MM.1S (cell line): ENCODE measurements around the gene DGCR8.

Experiments used
- DNase-seq: peaks from one replicate; pipeline ENCODE4 v3.0.0-alpha.2; 2015
- H2AFZ ChIP-seq: fragments of 300-600 bp; sonication (generic); 2 replicates; pipeline ENCODE4 v1.6.0; 2016; ENCODE audit warnings: antibody characterized with exemption, low read length
- H3F3A ChIP-seq: fragments of 300-600 bp; sonication (generic); 2 replicates; pipeline ENCODE4 v1.6.1; 2016; ENCODE audit warnings: mild to moderate bottlenecking, antibody characterized with exemption, low read length, moderate library complexity, mixed read lengths; ENCODE audit not compliant: insufficient read depth
- H3K27ac ChIP-seq: fragments of 300-600 bp; sonication (generic); 2 replicates; pipeline ENCODE4 v1.5.1; 2016; ENCODE audit warnings: mild to moderate bottlenecking, low read length
- H3K27me3 ChIP-seq: fragments of 300-600 bp; sonication (generic); replicated peaks from 2 replicates; pipeline ENCODE4 v1.6.0; 2016; ENCODE audit warnings: low read length; ENCODE audit not compliant: insufficient read depth
- H3K36me3 ChIP-seq: fragments of 300-600 bp; sonication (generic); replicated peaks from 2 replicates; pipeline ENCODE4 v1.6.1; 2016; ENCODE audit warnings: mild to moderate bottlenecking, low read length, mixed read lengths; ENCODE audit not compliant: insufficient read depth
- H3K4me1 ChIP-seq: fragments of 300-600 bp; sonication (generic); 2 replicates; pipeline ENCODE4 v1.6.1; 2016; ENCODE audit warnings: low read length, mixed read lengths
- H3K4me2 ChIP-seq: fragments of 300-600 bp; sonication (generic); 2 replicates; pipeline ENCODE4 v1.6.0; 2016; ENCODE audit warnings: low read depth, low read length
- H3K4me3 ChIP-seq: fragments of 300-600 bp; sonication (generic); 2 replicates; pipeline ENCODE4 v1.5.1; 2016; ENCODE audit warnings: low read length, mixed read lengths
- H3K79me2 ChIP-seq: fragments of 300-600 bp; sonication (generic); 2 replicates; pipeline ENCODE4 v1.6.1; 2016; ENCODE audit warnings: mixed run types, low read length, mixed read lengths
- H3K9ac ChIP-seq: fragments of 300-600 bp; sonication (generic); 2 replicates; pipeline ENCODE4 v1.6.1; 2016; ENCODE audit warnings: low read length, mixed read lengths
- H3K9me2 ChIP-seq: fragments of 300-600 bp; sonication (generic); replicated peaks from 2 replicates; pipeline ENCODE4 v1.6.1; 2016; ENCODE audit warnings: mild to moderate bottlenecking, low read length, mixed read lengths; ENCODE audit not compliant: insufficient read depth
- H3K9me3 ChIP-seq: fragments of 300-600 bp; sonication (generic); replicated peaks from 2 replicates; pipeline ENCODE4 v1.6.1; 2016; ENCODE audit warnings: mild to moderate bottlenecking, low read length, mixed read lengths; ENCODE audit not compliant: insufficient read depth
- H4K20me1 ChIP-seq: fragments of 300-600 bp; sonication (generic); 2 replicates; pipeline ENCODE4 v1.6.1; 2016; ENCODE audit warnings: mild to moderate bottlenecking, low read length, moderate library complexity, mixed read lengths; ENCODE audit not compliant: insufficient read depth
- EZH2 ChIP-seq: fragments of 300-600 bp; sonication (generic); optimal IDR thresholded peaks from 2 replicates; pipeline ENCODE3; 2017; ENCODE audit warnings: low read depth, mild to moderate bottlenecking, antibody characterized with exemption, low read length, mixed read lengths
- EZH2phosphoT487 ChIP-seq: fragments of 300-600 bp; sonication (generic); IDR thresholded peaks from 2 replicates; pipeline ENCODE4 v1.6.1; 2018; ENCODE audit warnings: antibody characterized with exemption, low read length
- TF ChIP-seq, protein P1 (sequence below): fragments of 300-600 bp; sonication (generic); IDR thresholded peaks from 2 replicates; pipeline ENCODE4 v1.5.1; 2016; ENCODE audit warnings: antibody characterized with exemption, low read length, mixed read lengths

Gene DGCR8

DNA sequence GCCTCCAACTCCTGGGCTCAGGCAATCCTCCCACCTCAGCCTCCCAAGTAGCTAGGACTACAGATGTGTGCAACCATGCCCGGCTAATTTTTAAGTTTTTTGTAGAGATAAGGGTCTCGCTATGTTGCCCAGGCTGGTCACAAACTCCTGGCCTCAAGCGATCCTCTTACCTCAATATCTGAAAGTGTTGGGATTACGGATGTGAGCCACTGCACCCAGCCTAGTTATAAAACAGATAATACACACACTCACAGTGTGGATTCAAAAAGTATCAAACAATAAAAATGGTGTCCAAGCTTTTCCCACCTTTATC, 71.2 kb downstream of the DGCR8 start:
- no peaks in the 10 kb centered on the region for H3F3A ChIP-seq
- H4K20me1 ChIP-seq: no peaks in the 10 kb centered on the region
- no peak overlapping the region for H3K4me3 ChIP-seq
- DNase-seq: no peak
- no peak overlapping the region for H2AFZ ChIP-seq
- H3K9ac ChIP-seq: no peak overlapping the region
- no peaks in the 10 kb centered on the region for H3K4me1 ChIP-seq
- H3K4me2 ChIP-seq: no peak overlapping the region
- H3K27ac ChIP-seq: no peak overlapping the region
- H3K36me3 ChIP-seq: no peaks in the 10 kb centered on the region
- no peak for TF ChIP-seq EZH2
- TF ChIP-seq EZH2phosphoT487: no peak
- TF ChIP-seq, protein P1, sequence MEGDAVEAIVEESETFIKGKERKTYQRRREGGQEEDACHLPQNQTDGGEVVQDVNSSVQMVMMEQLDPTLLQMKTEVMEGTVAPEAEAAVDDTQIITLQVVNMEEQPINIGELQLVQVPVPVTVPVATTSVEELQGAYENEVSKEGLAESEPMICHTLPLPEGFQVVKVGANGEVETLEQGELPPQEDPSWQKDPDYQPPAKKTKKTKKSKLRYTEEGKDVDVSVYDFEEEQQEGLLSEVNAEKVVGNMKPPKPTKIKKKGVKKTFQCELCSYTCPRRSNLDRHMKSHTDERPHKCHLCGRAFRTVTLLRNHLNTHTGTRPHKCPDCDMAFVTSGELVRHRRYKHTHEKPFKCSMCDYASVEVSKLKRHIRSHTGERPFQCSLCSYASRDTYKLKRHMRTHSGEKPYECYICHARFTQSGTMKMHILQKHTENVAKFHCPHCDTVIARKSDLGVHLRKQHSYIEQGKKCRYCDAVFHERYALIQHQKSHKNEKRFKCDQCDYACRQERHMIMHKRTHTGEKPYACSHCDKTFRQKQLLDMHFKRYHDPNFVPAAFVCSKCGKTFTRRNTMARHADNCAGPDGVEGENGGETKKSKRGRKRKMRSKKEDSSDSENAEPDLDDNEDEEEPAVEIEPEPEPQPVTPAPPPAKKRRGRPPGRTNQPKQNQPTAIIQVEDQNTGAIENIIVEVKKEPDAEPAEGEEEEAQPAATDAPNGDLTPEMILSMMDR: no peak
- no peaks in the 10 kb centered on the region for H3K9me3 ChIP-seq
- no peaks in the 10 kb centered on the region for H3K9me2 ChIP-seq
- peaks cover 44% of the 10 kb centered on the region for H3K27me3 ChIP-seq
- H3K79me2 ChIP-seq: no peaks in the 10 kb centered on the region

DNA sequence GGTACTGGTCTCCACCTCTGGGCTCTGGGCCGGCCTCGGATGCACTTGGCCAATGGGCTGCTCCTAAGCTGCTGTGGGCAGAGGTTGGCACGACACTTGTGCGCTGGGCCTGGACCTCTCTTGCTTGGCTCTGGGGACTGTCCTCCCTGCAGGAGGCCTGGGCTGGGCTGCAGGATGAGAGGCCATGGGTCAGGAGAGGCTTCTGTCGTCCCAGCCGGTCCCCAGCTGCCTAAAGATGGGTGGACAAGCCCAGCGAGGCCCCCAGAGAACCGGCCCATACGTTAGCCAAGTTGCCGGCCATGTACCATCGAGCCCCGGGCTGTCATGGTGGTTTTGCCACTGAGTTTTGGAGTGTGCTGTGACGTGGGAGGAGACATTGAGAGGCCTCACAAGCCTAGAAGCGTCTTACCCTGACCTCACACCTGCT, 72.4 kb downstream of the DGCR8 start:
- Histone ChIP-seq H3K79me2 (no peaks in the 10 kb centered on the region), H3K4me1 (no peaks in the 10 kb centered on the region), H3K9me3 (no peaks in the 10 kb centered on the region), H3K4me2 (no peak overlapping the region), H3K9ac (no peak overlapping the region), H4K20me1 (no peaks in the 10 kb centered on the region), H3K4me3 (no peak overlapping the region), H3K27me3 (peaks cover 51% of the 10 kb centered on the region), H2AFZ (no peak overlapping the region), H3K9me2 (no peaks in the 10 kb centered on the region), H3K27ac (no peak overlapping the region), H3F3A (no peaks in the 10 kb centered on the region), H3K36me3 (no peaks in the 10 kb centered on the region)
- no peak for DNase-seq
- TF ChIP-seq, protein P1: no peak
- no peak for TF ChIP-seq EZH2
- TF ChIP-seq EZH2phosphoT487: no peak

DNA sequence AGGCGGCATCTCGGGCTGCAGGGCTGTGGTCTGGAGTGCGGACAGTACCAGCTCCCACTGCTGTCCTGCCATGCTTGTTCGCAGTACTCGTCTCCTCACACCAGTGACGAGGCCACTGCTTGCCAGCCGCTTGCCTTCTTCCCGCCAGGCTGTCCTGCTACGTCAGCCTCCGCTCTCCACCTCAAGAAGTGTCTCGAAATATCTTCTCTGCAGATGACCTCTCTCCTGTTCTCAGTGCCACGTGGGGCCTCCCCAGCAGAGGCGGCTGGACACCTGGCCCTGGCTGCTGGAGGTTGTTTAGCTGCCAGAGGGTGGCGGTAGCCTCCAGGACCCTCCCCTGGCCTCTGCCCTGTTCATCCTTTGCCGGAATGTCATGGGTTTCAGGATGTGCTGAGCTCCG, 73.9 kb downstream of the DGCR8 start:
- H3K36me3 ChIP-seq: no peaks in the 10 kb centered on the region
- no peak overlapping the region for H3K4me2 ChIP-seq
- no peak for TF ChIP-seq EZH2phosphoT487
- TF ChIP-seq, protein P1: no peak
- no peak overlapping the region for H3K27ac ChIP-seq
- H3K9me2 ChIP-seq: no peaks in the 10 kb centered on the region
- H2AFZ ChIP-seq: no peak overlapping the region
- DNase-seq: no peak
- peaks cover 66% of the 10 kb centered on the region for H3K27me3 ChIP-seq
- H3F3A ChIP-seq: no peaks in the 10 kb centered on the region
- H4K20me1 ChIP-seq: no peaks in the 10 kb centered on the region
- H3K9ac ChIP-seq: no peak overlapping the region
- H3K4me3 ChIP-seq: no peak overlapping the region
- no peaks in the 10 kb centered on the region for H3K4me1 ChIP-seq
- H3K79me2 ChIP-seq: no peaks in the 10 kb centered on the region
- H3K9me3 ChIP-seq: no peaks in the 10 kb centered on the region
